Stomach smooth muscle (tissue), 2 donors: ENCODE results near the gene CD14.
"Not testable (repeated sequence)": the region's sequence is repeated elsewhere in the genome, so short reads cannot be mapped to it uniquely, and the experiment has no call there.

ENCODE experiments used
- H3K27ac ChIP-seq: one replicate; pipeline ENCODE4 v1.7.0; 2013; ENCODE audit warnings: mild to moderate bottlenecking, low read length, inconsistent platforms
- H3K27me3 ChIP-seq, 2 donors: one replicate each; pipeline ENCODE4 v1.7.0; 2013; ENCODE audit warnings: low read length in 2 of 2; ENCODE audit not compliant: insufficient read depth in 2 of 2, control insufficient read depth in 1 of 2
- H3K36me3 ChIP-seq, 2 donors: one replicate each; pipeline ENCODE4 v1.7.0; 2013; ENCODE audit warnings: low read length in 2 of 2; ENCODE audit not compliant: control insufficient read depth in 2 of 2, insufficient read depth in 2 of 2
- H3K4me1 ChIP-seq: one replicate; pipeline ENCODE4 v1.7.0; 2013; ENCODE audit warnings: low read length; ENCODE audit not compliant: control insufficient read depth, insufficient read depth
- H3K4me3 ChIP-seq, 2 donors: one replicate each; pipeline ENCODE4 v1.7.0; 2013; ENCODE audit warnings: low read length in 2 of 2
- H3K9ac ChIP-seq, 2 donors: one replicate each; pipeline ENCODE4 v1.7.0; 2013; ENCODE audit warnings: low read length in 2 of 2, mild to moderate bottlenecking in 1 of 2
- H3K9me3 ChIP-seq, 2 donors: one replicate each; pipeline ENCODE4 v1.7.0; 2013; ENCODE audit warnings: low read length in 2 of 2; ENCODE audit not compliant: control insufficient read depth in 2 of 2
- donor health status: healthy.
- donor health status: Pancreatic carcinoma.

CD14 gene

DNA sequence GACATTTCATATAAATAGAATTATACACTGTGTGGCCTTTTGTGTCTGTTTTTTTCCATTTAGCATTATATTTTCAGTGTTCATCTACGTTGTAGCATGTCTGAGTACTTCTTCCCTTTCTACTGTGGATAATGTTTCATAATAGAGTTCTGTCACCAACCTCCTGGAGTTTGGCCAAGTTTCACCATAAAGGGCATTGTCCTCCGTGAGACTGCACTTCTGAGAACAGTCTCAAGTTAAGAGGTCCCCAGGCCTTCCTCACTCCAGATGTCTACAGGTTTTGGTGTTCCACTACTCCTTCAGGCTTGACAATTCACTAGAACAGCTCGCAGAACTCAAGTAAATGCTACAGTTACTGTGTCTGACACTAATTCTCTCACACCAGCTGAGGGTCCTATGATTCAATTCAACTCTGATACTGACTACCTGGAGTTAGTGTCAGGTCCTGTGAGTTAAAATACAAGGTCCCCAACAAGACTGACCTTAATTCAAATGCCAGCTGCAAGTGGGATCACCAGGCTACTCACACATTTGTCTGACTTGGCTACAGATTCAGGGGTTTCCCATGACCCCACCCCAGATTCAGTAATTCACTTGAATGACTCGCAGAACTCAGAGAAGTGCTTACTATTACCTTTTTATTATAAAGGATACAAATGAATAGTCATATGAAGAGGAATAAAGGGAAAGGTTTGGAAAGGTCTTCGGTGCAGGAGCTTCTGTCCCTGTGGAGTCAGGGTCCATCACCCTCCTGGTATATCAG, 37.3 kb downstream of the CD14 start:
- no peak overlapping the region for H3K9ac ChIP-seq
- no peaks in the 10 kb centered on the region for H3K27me3 ChIP-seq
- no peaks in the 10 kb centered on the region for H3K9me3 ChIP-seq
- no peaks in the 10 kb centered on the region for H3K36me3 ChIP-seq
- H3K4me1 ChIP-seq = no peaks in the 10 kb centered on the region
- no peak overlapping the region for H3K4me3 ChIP-seq
- no peak overlapping the region for H3K27ac ChIP-seq

DNA sequence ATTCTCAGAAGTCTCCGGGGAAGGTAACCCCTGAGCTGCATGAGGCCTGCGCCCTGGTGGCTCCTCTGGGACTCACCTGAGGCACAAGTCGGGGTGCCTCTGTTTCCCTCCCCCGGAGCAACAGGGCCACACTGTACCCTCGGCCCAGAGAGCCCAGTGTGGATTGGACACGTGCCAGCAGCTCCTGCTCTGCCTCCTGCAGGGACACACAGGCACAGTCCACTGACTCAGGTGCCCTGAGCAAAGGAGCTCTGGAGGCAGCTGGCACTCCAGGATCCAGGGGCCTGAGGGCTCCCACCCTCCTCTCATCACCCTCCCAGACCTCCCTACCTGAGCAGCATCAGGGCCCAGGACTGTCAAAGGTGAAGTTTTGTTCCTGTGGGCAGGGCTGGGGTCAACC, 38.8 kb downstream of the CD14 start:
- Histone ChIP-seq H3K4me3 (no peak overlapping the region), H3K27me3 (no peaks in the 10 kb centered on the region), H3K36me3 (no peaks in the 10 kb centered on the region), H3K4me1 (no peaks in the 10 kb centered on the region), H3K9me3 (no peaks in the 10 kb centered on the region), H3K9ac (no peak overlapping the region), H3K27ac (no peak overlapping the region)

DNA sequence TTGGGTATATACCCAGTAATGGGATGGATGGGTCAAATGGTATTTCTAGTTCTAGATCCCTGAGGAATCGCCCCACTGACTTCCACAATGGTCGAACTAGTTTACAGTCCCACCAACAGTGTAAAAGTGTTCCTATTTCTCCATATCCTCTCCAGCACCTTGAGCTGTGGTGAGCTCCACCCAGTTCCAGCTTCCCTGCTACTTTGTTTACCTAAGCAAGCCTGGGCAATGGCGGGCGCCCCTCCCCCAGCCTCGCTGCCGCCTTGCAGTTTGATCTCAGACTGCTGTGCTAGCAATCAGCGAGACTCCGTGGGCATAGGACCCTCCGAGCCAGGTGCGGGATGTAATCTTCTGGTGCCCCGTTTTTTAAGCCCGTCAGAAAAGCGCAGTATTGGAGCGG, 39.9 kb downstream of the CD14 start:
- H3K9ac ChIP-seq, H3K27me3 ChIP-seq, H3K4me1 ChIP-seq, H3K36me3 ChIP-seq, H3K9me3 ChIP-seq, H3K27ac ChIP-seq, H3K4me3 ChIP-seq: not testable (repeated sequence)

DNA sequence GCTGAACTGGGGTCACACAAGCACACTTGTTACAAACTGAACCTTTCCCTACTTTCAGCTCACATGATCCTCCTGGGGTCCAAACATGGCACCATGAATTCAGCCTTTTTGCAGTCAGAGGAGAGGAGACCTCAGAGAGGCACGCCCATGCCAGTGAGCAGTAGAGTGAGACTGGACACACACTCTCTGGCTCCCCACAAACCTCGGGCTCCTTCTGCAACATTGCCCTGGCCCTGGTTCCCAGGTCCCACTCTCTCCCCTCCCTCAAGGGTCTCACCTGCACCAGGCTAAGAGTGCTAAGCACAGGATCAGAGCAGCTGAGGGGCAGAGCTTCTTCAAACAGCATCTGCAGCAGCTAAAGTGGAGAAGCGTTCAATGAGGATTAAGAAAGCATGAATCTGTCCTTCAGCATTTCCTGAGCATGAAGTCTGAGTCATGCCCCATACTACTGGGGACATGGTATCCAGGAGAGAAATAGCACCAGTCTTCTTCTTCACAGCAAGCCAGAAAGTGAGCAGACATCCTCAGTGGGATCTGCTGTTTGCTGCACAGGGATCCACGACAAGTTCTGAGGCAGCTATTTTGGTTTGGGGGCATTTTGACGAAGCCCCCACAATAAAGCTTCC, 41.1 kb downstream of the CD14 start:
- Histone ChIP-seq H3K27ac (no peak overlapping the region), H3K4me1 (no peaks in the 10 kb centered on the region), H3K36me3 (no peaks in the 10 kb centered on the region), H3K27me3 (no peaks in the 10 kb centered on the region), H3K9me3 (no peaks in the 10 kb centered on the region), H3K4me3 (no peak overlapping the region), H3K9ac (no peak overlapping the region)

DNA sequence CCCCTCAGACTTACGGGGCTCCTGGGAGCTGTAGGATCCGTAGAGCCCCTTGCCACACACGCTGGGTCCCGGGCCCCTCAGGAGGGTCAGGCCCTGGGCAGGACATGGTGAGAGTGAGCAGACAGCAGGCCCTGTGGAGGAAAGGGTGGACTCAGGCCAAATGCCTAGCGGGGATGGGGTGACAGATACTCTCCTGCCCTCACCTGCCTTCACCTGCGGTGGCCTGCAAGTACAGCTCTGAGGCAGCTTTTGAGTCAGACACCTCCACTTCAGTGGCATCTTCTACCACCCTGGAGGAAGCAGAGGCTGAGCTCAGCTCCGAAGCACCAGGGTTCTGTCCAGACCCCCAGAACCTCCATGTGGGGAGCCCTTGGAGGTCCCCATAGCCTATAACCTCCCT, 42.1 kb downstream of the CD14 start:
- no peaks in the 10 kb centered on the region for H3K9me3 ChIP-seq
- H3K27ac ChIP-seq = no peak overlapping the region
- no peaks in the 10 kb centered on the region for H3K27me3 ChIP-seq
- H3K4me1 ChIP-seq = no peaks in the 10 kb centered on the region
- H3K9ac ChIP-seq = no peak overlapping the region
- no peaks in the 10 kb centered on the region for H3K36me3 ChIP-seq
- H3K4me3 ChIP-seq = no peak overlapping the region

DNA sequence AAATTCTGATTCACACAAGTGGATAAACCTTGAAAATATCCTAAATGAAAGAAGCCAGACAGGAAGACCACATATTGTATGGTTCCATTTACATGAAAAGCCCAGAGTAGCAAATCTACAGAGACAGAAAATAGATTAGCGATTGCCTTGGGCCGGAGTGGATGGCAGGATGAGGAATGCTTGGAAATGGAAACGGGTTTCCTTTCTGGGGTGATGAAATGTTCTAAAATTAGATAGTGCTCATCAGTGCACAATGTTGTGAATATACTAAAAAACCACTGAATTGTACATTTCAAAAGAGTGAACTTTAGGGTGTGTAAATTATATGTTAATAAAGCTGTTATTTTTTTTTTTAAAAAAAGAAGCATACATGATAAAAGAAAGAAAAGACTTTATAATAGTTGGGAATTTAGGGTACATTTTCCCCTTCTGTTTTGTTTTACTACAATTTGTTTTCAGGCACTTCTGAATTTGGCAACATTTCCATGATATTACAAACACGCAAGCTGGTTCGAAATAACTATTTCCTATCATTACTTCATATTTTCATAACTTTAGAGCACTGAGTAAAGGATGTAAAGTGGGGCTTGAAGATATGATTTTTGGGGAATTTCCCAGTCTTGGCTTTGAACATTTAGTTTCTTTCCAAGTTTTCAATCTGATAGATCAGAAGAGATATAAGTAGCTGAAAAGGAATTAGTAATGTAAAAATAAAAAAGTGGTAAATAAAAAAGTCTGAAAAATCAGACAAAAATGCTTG, 44.5 kb downstream of the CD14 start:
- Histone ChIP-seq H3K27ac (no peak overlapping the region), H3K4me3 (no peak overlapping the region), H3K36me3 (no peaks in the 10 kb centered on the region), H3K9me3 (no peaks in the 10 kb centered on the region), H3K4me1 (no peaks in the 10 kb centered on the region), H3K27me3 (no peaks in the 10 kb centered on the region), H3K9ac (no peak overlapping the region)

DNA sequence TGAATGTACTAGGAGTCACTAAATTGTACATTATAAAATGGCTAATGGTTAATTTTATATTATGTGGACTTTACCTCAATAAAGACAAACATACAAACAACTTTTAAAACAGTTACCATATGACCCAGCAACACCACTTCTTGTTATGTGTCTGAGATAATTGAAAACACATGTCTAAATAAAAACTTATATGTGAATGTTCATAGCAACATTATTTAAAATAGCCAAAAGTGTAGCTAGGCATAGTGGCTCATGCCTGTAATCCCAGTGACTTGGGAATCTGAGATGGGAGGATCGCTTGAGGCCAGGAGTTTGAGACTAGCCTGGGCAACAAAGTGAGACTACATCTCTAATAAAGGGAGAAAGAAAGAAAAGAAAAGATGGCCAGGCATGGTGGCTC, 45.5 kb downstream of the CD14 start:
- H3K9ac ChIP-seq = no peak overlapping the region
- no peaks in the 10 kb centered on the region for H3K9me3 ChIP-seq
- H3K4me1 ChIP-seq = no peaks in the 10 kb centered on the region
- H3K27ac ChIP-seq = no peak overlapping the region
- no peaks in the 10 kb centered on the region for H3K27me3 ChIP-seq
- H3K4me3 ChIP-seq = no peak overlapping the region
- no peaks in the 10 kb centered on the region for H3K36me3 ChIP-seq
